GM12878 (cell line): ENCODE data around the gene VPS18. TPM values are rescaled to one million over a fixed set of nuclear protein-coding genes. Genes with fewer than 3 reads are reported as not detected.
A peak's percentile ranks its signal among the peaks of the same experiment; 100 is the strongest.

Source experiments
- BMI1 ChIP-seq: fragments of 450-650 bp; IDR thresholded peaks from 2 replicates; pipeline ENCODE4 v1.6.1; 2016; ENCODE audit warnings: mild to moderate bottlenecking, moderate library complexity, borderline replicate concordance
- CHD2 ChIP-seq: IDR thresholded peaks from 2 replicates; pipeline ENCODE4 v1.6.1; 2011; ENCODE audit warnings: low read depth, low read length, improper control_type of control experiment, borderline replicate concordance
- DPF2 ChIP-seq: fragments of 450-650 bp; IDR thresholded peaks from 2 replicates; pipeline ENCODE4 v1.6.1; 2017; ENCODE audit warnings: mild to moderate bottlenecking
- EED ChIP-seq: sonication (generic); IDR thresholded peaks from 2 replicates; pipeline ENCODE4 v1.6.1; 2016; ENCODE audit warnings: antibody characterized with exemption, low read depth
- GABPA ChIP-seq: IDR thresholded peaks from 2 replicates; pipeline ENCODE4 v1.6.1; 2014; ENCODE audit warnings: antibody characterized with exemption, low read depth, mild to moderate bottlenecking, inconsistent platforms
- IKZF2 ChIP-seq, 2 experiments: fragments of 450-650 bp; IDR thresholded peaks; 2 replicates each; pipeline ENCODE4 v1.6.1; 2017; ENCODE audit warnings: mild to moderate bottlenecking in 2 of 2, moderate library complexity in 2 of 2
- MAX ChIP-seq: IDR thresholded peaks from 2 replicates; pipeline ENCODE4 v1.6.1; 2012; ENCODE audit warnings: low read depth, low read length, improper control_type of control experiment
- NFYB ChIP-seq: IDR thresholded peaks from 2 replicates; pipeline ENCODE4 v1.6.1; 2011; ENCODE audit warnings: low read depth, mild to moderate bottlenecking, low read length, improper control_type of control experiment, moderate library complexity; ENCODE audit not compliant: insufficient read depth
- POU2F2 ChIP-seq: IDR thresholded peaks from 3 replicates; pipeline ENCODE4 v1.6.1; 2011; ENCODE audit warnings: low read depth, mild to moderate bottlenecking, low read length, borderline replicate concordance
- RELA ChIP-seq: fragments of 450-650 bp; IDR thresholded peaks from 2 replicates; pipeline ENCODE4 v1.8.0; 2014; ENCODE audit warnings: borderline replicate concordance; ENCODE audit not compliant: partially characterized antibody
- SIN3A ChIP-seq: IDR thresholded peaks from 2 replicates; pipeline ENCODE4 v1.6.1; 2012; ENCODE audit warnings: low read depth, low read length, improper control_type of control experiment
- SP1 ChIP-seq: IDR thresholded peaks from one replicate; pipeline ENCODE4 v1.6.1; 2011; ENCODE audit warnings: low read depth, low read length
- SREBF2 ChIP-seq: IDR thresholded peaks from 2 replicates; pipeline ENCODE4 v1.6.1; 2012; ENCODE audit warnings: mild to moderate bottlenecking, low read length
- TCF3 ChIP-seq: IDR thresholded peaks from 2 replicates; pipeline ENCODE4 v1.6.1; 2012; ENCODE audit warnings: low read depth, mild to moderate bottlenecking, low read length, borderline replicate concordance; ENCODE audit not compliant: insufficient read depth
- TCF7 ChIP-seq: IDR thresholded peaks from 2 replicates; pipeline ENCODE4 v1.6.1; 2014; ENCODE audit warnings: antibody characterized with exemption, borderline replicate concordance
- USF1 ChIP-seq: IDR thresholded peaks from 2 replicates; pipeline ENCODE4 v1.6.1; 2011; ENCODE audit warnings: borderline replicate concordance, low read depth, mild to moderate bottlenecking, moderate library complexity, mixed read lengths, low read length; ENCODE audit not compliant: insufficient read depth; ENCODE audit errors: extremely low read length
- YBX1 ChIP-seq: fragments of 450-650 bp; IDR thresholded peaks from 2 replicates; pipeline ENCODE4 v1.6.1; 2016; ENCODE audit warnings: antibody characterized with exemption
- ZBED1 ChIP-seq: IDR thresholded peaks from 2 replicates; pipeline ENCODE4 v1.6.1; 2016; ENCODE audit warnings: borderline replicate concordance
- ZNF687 ChIP-seq: fragments of 450-650 bp; IDR thresholded peaks from 2 replicates; pipeline ENCODE4 v1.6.1; 2017; ENCODE audit warnings: mild to moderate bottlenecking, moderate library complexity
- polyA plus RNA-seq, 11 experiments: library from polyadenylated mRNA; depleted of rRNA in 4 of 11; unstranded in 6 of 11; stranded (reverse) in 5 of 11; fragments of >200 nt; fragmentation: Nextera tagmentation in 4 of 11; fragmentation: Illumina TruSeq in 1 of 11; extraction: Ambion mirVana in 4 of 11; extraction: Trizol in 1 of 11; gene quantifications; 1 replicate in 1 of 11; 2 replicates in 10 of 11; pipeline versions ENCODE4 v1.2.1 to v1.2.3, GENCODE V29; 2011 to 2016; ENCODE audit warnings: inconsistent platforms in 2 of 11, missing spikeins in 2 of 11, low read depth in 1 of 11
- total RNA-seq, 4 experiments: library from RNA; depleted of rRNA in 3 of 4; stranded (reverse); fragments of >200 nt in 3 of 4; fragmentation: Illumina TruSeq in 1 of 4; extraction: Trizol in 1 of 4; gene quantifications; 2 replicates each; pipeline versions ENCODE4 v1.2.1 to v1.2.3, GENCODE V29; 2013 to 2021
- TF ChIP-seq, protein P1 (sequence below): fragments of 450-650 bp; IDR thresholded peaks from 2 replicates; pipeline ENCODE4 v1.6.1; 2016; ENCODE audit warnings: mild to moderate bottlenecking, moderate library complexity, borderline replicate concordance

The VPS18 gene
- total and polyA plus RNA-seq, 10 of the 15 experiments (the other 5 are each of a cell fraction or from before 2014, with no cell fraction given): 0.71 to 20.4 (median 10.6) TPM

DNA sequence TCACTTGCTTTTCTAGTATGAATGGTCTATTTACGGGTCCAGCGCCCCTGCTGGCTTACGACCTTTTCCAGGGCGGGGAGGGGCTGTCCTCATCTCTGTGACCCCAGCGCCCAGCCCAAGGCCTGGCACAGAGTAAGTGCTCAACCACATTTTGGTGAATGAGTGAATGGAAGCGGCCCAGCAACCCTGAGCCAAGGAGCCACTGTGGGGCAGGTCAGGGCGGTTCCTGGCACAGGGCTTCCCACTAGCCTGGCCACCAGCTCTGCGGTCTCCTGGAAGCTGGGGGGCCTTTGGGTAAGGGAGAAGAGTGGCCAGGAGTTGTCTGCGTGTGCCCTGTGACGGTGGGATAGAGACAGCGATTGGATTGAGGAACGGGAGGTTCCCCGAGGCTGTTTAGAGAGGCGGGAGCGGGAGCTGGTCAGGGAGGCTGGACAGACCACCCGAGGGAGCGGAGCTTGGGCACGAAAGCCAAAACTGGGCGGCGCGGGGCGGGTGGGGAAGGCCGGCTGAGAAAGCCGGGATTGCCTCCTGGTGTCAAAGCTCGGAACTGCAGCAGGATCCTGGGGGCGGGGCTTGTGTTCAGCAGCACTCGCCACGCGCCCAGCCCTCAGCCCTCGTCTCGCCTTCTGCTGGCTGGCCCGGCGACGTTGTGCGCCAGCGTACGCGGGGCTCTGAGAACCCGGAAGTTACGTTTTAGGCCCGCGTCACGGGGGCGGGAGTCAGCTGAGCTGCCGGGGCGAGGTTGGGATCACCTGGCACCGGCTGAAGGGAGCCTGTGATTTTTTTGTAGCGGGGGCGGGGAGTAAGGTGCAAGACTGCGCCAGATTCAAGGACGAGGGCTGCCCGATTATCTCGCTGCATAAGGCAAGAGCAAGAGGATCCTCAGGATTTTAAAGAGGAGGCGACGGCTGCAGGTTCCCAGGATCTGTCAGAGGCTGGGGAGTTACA, at the start of gene VPS18 (continued):
- TF ChIP-seq SREBF2: no peak
- TF ChIP-seq SP1: peak; percentile 52
- no peak for TF ChIP-seq DPF2
- 0 out of 2 replicates have a peak, but pooled peaks have one; percentile 52 for TF ChIP-seq CHD2
- TF ChIP-seq YBX1: no peak
- no peak for TF ChIP-seq BMI1
- TF ChIP-seq IKZF2 (IDR thresholded peaks at IDR 0.05): no peak
- TF ChIP-seq NFYB: 0 out of 2 replicates have a peak, but pooled peaks have one; percentile 16
- 0 out of 3 replicates have a peak, but pooled peaks have one; percentile 26 for TF ChIP-seq POU2F2
- no peak for TF ChIP-seq RELA
- TF ChIP-seq ZBED1: no peak
- peak; percentile 74 for TF ChIP-seq USF1
- peak; percentile 6; the same call in 1 of the 2 replicates for TF ChIP-seq TCF3
- peak; percentile 84 for TF ChIP-seq ZNF687
- TF ChIP-seq MAX: peak; percentile 82
- no peak for TF ChIP-seq TCF7
- peak; percentile 96 for TF ChIP-seq SIN3A
- TF ChIP-seq EED: no peak
- peak; percentile 79 for TF ChIP-seq GABPA
- TF ChIP-seq, protein P1, sequence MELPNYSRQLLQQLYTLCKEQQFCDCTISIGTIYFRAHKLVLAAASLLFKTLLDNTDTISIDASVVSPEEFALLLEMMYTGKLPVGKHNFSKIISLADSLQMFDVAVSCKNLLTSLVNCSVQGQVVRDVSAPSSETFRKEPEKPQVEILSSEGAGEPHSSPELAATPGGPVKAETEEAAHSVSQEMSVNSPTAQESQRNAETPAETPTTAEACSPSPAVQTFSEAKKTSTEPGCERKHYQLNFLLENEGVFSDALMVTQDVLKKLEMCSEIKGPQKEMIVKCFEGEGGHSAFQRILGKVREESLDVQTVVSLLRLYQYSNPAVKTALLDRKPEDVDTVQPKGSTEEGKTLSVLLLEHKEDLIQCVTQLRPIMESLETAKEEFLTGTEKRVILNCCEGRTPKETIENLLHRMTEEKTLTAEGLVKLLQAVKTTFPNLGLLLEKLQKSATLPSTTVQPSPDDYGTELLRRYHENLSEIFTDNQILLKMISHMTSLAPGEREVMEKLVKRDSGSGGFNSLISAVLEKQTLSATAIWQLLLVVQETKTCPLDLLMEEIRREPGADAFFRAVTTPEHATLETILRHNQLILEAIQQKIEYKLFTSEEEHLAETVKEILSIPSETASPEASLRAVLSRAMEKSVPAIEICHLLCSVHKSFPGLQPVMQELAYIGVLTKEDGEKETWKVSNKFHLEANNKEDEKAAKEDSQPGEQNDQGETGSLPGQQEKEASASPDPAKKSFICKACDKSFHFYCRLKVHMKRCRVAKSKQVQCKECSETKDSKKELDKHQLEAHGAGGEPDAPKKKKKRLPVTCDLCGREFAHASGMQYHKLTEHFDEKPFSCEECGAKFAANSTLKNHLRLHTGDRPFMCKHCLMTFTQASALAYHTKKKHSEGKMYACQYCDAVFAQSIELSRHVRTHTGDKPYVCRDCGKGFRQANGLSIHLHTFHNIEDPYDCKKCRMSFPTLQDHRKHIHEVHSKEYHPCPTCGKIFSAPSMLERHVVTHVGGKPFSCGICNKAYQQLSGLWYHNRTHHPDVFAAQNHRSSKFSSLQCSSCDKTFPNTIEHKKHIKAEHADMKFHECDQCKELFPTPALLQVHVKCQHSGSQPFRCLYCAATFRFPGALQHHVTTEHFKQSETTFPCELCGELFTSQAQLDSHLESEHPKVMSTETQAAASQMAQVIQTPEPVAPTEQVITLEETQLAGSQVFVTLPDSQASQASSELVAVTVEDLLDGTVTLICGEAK: peak; percentile 73; the same call in 1 of the 2 replicates
